K562 (cell line): ENCODE results near the gene HMCN1. TPM values are rescaled to one million over a fixed set of nuclear protein-coding genes. Genes with fewer than 3 reads are reported as not detected.

Experiments used
- CBX2 ChIP-seq: fragments of 200-600 bp; sonication (generic); IDR thresholded peaks from one replicate; pipeline ENCODE4 v1.6.1; 2012; ENCODE audit warnings: mild to moderate bottlenecking, low read length, inconsistent platforms; ENCODE audit not compliant: insufficient read depth, poor library complexity, severe bottlenecking
- IRF9 ChIP-seq: fragments of 450-650 bp; IDR thresholded peaks from 2 replicates; pipeline ENCODE4 v1.6.1; 2016; ENCODE audit warnings: missing biosample characterization, missing genetic modification characterization
- NFE2L1 ChIP-seq: fragments of 450-650 bp; IDR thresholded peaks from 2 replicates; pipeline ENCODE4 v1.6.1; 2016; ENCODE audit warnings: missing genetic modification characterization, low read depth, mild to moderate bottlenecking, missing compliant biosample characterization, moderate library complexity, borderline replicate concordance
- NR3C1 ChIP-seq: sonication (generic); formaldehyde crosslinking; IDR thresholded peaks from 2 replicates; pipeline ENCODE4 v1.8.1; 2022; ENCODE audit warnings: missing genetic modification reagents
- ZFX ChIP-seq: sonication (generic); formaldehyde crosslinking; IDR thresholded peaks from 2 replicates; pipeline ENCODE4 v1.8.0; 2022; ENCODE audit warnings: mild to moderate bottlenecking, missing genetic modification reagents, moderate library complexity
- ZNF407 ChIP-seq: fragments of 450-650 bp; IDR thresholded peaks from 2 replicates; pipeline ENCODE4 v1.6.1; 2016; ENCODE audit warnings: low read depth
- polyA plus RNA-seq, 8 experiments: library from polyadenylated mRNA; depleted of rRNA in 4 of 8; stranded (reverse) in 5 of 8; unstranded in 3 of 8; fragments of >200 nt; fragmentation: Nextera tagmentation in 2 of 8; fragmentation: Illumina TruSeq in 1 of 8; extraction: Ambion mirVana in 2 of 8; extraction: Trizol in 1 of 8; gene quantifications; 2 replicates each; pipeline versions ENCODE4 v1.2.1 to v1.2.3, GENCODE V29; 2011 to 2014; ENCODE audit warnings: inconsistent platforms in 1 of 8, missing spikeins in 1 of 8
- total RNA-seq, 7 experiments: library from RNA; depleted of rRNA in 6 of 7; stranded (reverse); fragments of >200 nt in 6 of 7; fragmentation: Illumina TruSeq in 2 of 7; extraction: Trizol in 2 of 7; gene quantifications; 2 replicates each; pipeline versions ENCODE4 v1.2.1 to v1.2.3, GENCODE V29; 2011 to 2021; ENCODE audit warnings: low replicate concordance in 1 of 7

Gene HMCN1
- total and polyA plus RNA-seq, 9 of the 15 experiments (the other 6 are each of a cell fraction or from before 2014, with no cell fraction given), result 0.07 to 0.36 (median 0.21) TPM

- TF ChIP-seq ZNF407, result no peak
- TF ChIP-seq CBX2, result no peak
- TF ChIP-seq NR3C1 (CRISPR knock-in tag), result no peak
- TF ChIP-seq NFE2L1 (tag), result no peak
- no peak for TF ChIP-seq ZFX
- no peak for TF ChIP-seq IRF9
Observed at GRCh38 chr1:185961664-185962063, 227.5 kb downstream of the HMCN1 start (continued).
